Naive thymus-derived CD4-positive, alpha-beta T cell (primary cell): ENCODE results near the gene IRF4. TPM values are rescaled to one million over a fixed set of nuclear protein-coding genes. Genes with fewer than 3 reads are reported as not detected.

Source experiments
- ATAC-seq: fragments of 150-1000 bp; cut with Tn5 transposase; 2 replicates; pipeline ENCODE4 v1.10.0; 2021; ENCODE audit warnings: mild to moderate bottlenecking, moderate library complexity
- CTCF ChIA-PET: fragments of 350-600 bp; sonication (Branson Sonifier 250); formaldehyde crosslinking; loops from one replicate; lab custom pipeline; 2021; ENCODE audit warnings: antibody characterized with exemption; lab: Charles Lee
- POLR2A ChIA-PET: fragments of 350-600 bp; sonication (Branson Sonifier 250); formaldehyde crosslinking; loops from one replicate; lab custom pipeline; 2021; ENCODE audit warnings: antibody characterized with exemption, inconsistent platforms; lab: Charles Lee
- DNase-seq, 9 donors: peaks; one replicate each; pipeline versions ENCODE4 v3.0.0 to v3.0.0-alpha.2; 2020 to 2022; ENCODE audit warnings: mixed read lengths in 1 of 9
- H3K27ac ChIP-seq: one replicate; pipeline ENCODE4 v1.7.0; 2013; ENCODE audit warnings: mild to moderate bottlenecking, low read depth, low read length, moderate library complexity
- H3K27me3 ChIP-seq, 2 donors: one replicate each; pipeline ENCODE4 v1.7.0; 2013; ENCODE audit warnings: low read length in 2 of 2, mild to moderate bottlenecking in 2 of 2, moderate library complexity in 2 of 2; ENCODE audit not compliant: control insufficient read depth in 2 of 2, insufficient read depth in 2 of 2
- H3K36me3 ChIP-seq, 3 experiments: 1 replicate in 2 of 3; 2 replicates in 1 of 3; pipeline ENCODE4 v1.7.0; 2013; ENCODE audit warnings: low read length in 3 of 3, mild to moderate bottlenecking in 3 of 3, moderate library complexity in 1 of 3; ENCODE audit not compliant: insufficient read depth in 3 of 3, control insufficient read depth in 2 of 3
- H3K4me1 ChIP-seq, 2 donors: one replicate each; pipeline ENCODE4 v1.7.0; 2013; ENCODE audit warnings: low read length in 2 of 2, mild to moderate bottlenecking in 2 of 2, moderate library complexity in 1 of 2; ENCODE audit not compliant: control insufficient read depth in 2 of 2, insufficient read depth in 2 of 2
- H3K4me3 ChIP-seq: 2 replicates; pipeline ENCODE4 v1.7.0; 2013; ENCODE audit warnings: mild to moderate bottlenecking, low read length
- H3K9me3 ChIP-seq, 3 experiments: 1 replicate in 2 of 3; 2 replicates in 1 of 3; pipeline ENCODE4 v1.7.0; 2013; ENCODE audit warnings: low read length in 3 of 3; ENCODE audit not compliant: control insufficient read depth in 2 of 3
- H3K27ac Mint-ChIP-seq, 9 donors: one replicate each; pipeline ENCODE4 v1.8.0; 2020 to 2022; ENCODE audit warnings: mixed read lengths in 9 of 9, mild to moderate bottlenecking in 8 of 9, moderate library complexity in 5 of 9, inconsistent platforms in 2 of 9
- H3K27me3 Mint-ChIP-seq, 5 donors: one replicate each; pipeline ENCODE4 v1.8.0; 2021 to 2022; ENCODE audit warnings: mixed read lengths in 5 of 5, mild to moderate bottlenecking in 1 of 5
- H3K36me3 Mint-ChIP-seq, 5 donors: one replicate each; pipeline ENCODE4 v1.8.0; 2020 to 2022; ENCODE audit warnings: mixed read lengths in 5 of 5, mild to moderate bottlenecking in 3 of 5, inconsistent platforms in 1 of 5
- H3K4me1 Mint-ChIP-seq, 7 donors: one replicate each; pipeline ENCODE4 v1.8.0; 2020 to 2022; ENCODE audit warnings: mixed read lengths in 7 of 7, mild to moderate bottlenecking in 3 of 7, inconsistent platforms in 1 of 7
- H3K4me3 Mint-ChIP-seq, 10 donors: one replicate each; pipeline ENCODE4 v1.8.0; 2020 to 2022; ENCODE audit warnings: mild to moderate bottlenecking in 10 of 10, mixed read lengths in 10 of 10, moderate library complexity in 6 of 10, inconsistent platforms in 2 of 10
- H3K9me3 Mint-ChIP-seq, 11 donors: one replicate each; pipeline ENCODE4 v1.8.0; 2020 to 2022; ENCODE audit warnings: mixed read lengths in 11 of 11, mild to moderate bottlenecking in 4 of 11, inconsistent platforms in 1 of 11, moderate library complexity in 1 of 11
- intact Hi-C, 2 donors: fragments of 100-400 bp; cut with micrococcal nuclease; formaldehyde crosslinking; loops; one replicate each; pipeline ENCODE4 v1.15.1; 2023
- polyA plus RNA-seq, 2 donors: library from polyadenylated mRNA; unstranded; fragments of 300-500 nt; fragmentation: Illumina TruSeq; gene quantifications; one replicate each; pipeline ENCODE4 v1.2.3, GENCODE V29; 2021
- total RNA-seq, 6 experiments: library from RNA in 5 of 6; stranded (reverse) in 5 of 6; gene quantifications; 1 replicate in 5 of 6; 2 replicates in 1 of 6; pipeline ENCODE4 v1.2.3 and lab custom pipeline; 2021 to 2026

The IRF4 gene
- total and polyA plus RNA-seq, 7 experiments from 2014 or later = 3.2 to 175 (median 13.0) TPM

GRCh38 chr6:353642-354614, 37.6 kb upstream of the IRF4 start:
- Histone ChIP-seq H3K36me3 (peaks cover 0 to 14% (median 0%) of the 10 kb centered on the region in 3 experiments), H3K4me3 (no peak overlapping the region), H3K27me3 (no peaks in the 10 kb centered on the region), H3K9me3 (no peaks in the 10 kb centered on the region), H3K4me1 (no peaks in the 10 kb centered on the region), H3K27ac (no peak overlapping the region)
- POLR2A ChIA-PET = no interaction called here
- Mint-ChIP-seq H3K4me1 (peaks cover 0 to 15% (median 0%) of the 10 kb centered on the region in 7 donors), H3K9me3 (peaks cover 0 to 3% (median 0%) of the 10 kb centered on the region in 11 donors), H3K27ac (peak overlapping the region in 2 of 9 donors; percentile 4 to 63), H3K36me3 (peaks cover 3 to 34% (median 12%) of the 10 kb centered on the region in 5 donors), H3K4me3 (no peak overlapping the region), H3K27me3 (no peaks in the 10 kb centered on the region)
- CTCF ChIA-PET = no interaction called here
- no peak for DNase-seq
- no peak for ATAC-seq
- intact Hi-C loops = no loop called here

- ChIA-PET CTCF (no interaction called here), POLR2A (no interaction called here)
- no peak for ATAC-seq
- Mint-ChIP-seq H3K36me3 (peaks cover 0 to 28% (median 8%) of the 10 kb centered on the region in 5 donors), H3K9me3 (peaks cover 0 to 3% (median 0%) of the 10 kb centered on the region in 11 donors), H3K27me3 (no peaks in the 10 kb centered on the region), H3K4me3 (no peak overlapping the region), H3K27ac (peak overlapping the region in 1 of 9 donors; percentile 4), H3K4me1 (peaks cover 0 to 17% (median 0%) of the 10 kb centered on the region in 7 donors)
- Histone ChIP-seq H3K27ac (no peak overlapping the region), H3K4me1 (no peaks in the 10 kb centered on the region), H3K9me3 (no peaks in the 10 kb centered on the region), H3K4me3 (no peak overlapping the region), H3K36me3 (peaks cover 0 to 6% (median 0%) of the 10 kb centered on the region in 3 experiments), H3K27me3 (no peaks in the 10 kb centered on the region)
- intact Hi-C loops = no loop called here
- no peak for DNase-seq
Measured at GRCh38 chr6:354631-355280, 36.8 kb upstream of the IRF4 start.

GRCh38 chr6:355373-356208, 36.0 kb upstream of the IRF4 start:
- H3K27ac Mint-ChIP-seq = no peak overlapping the region
- Histone ChIP-seq H3K4me1 (no peaks in the 10 kb centered on the region), H3K4me3 (no peak overlapping the region), H3K9me3 (no peaks in the 10 kb centered on the region), H3K27ac (no peak overlapping the region), H3K27me3 (no peaks in the 10 kb centered on the region), H3K36me3 (no peaks in the 10 kb centered on the region)
- peaks cover 0 to 19% (median 6%) of the 10 kb centered on the region in 5 donors for H3K36me3 Mint-ChIP-seq
- no peaks in the 10 kb centered on the region for H3K27me3 Mint-ChIP-seq
- H3K9me3 Mint-ChIP-seq = peaks cover 0 to 3% (median 0%) of the 10 kb centered on the region in 11 donors
- ChIA-PET POLR2A (no interaction called here), CTCF (interaction anchor here (0.7 kb wide), 1 partner anchor 49 kb away, joined by 4 read pairs; no protein-coding TSS in a partner anchor)
- H3K4me1 Mint-ChIP-seq = peaks cover 0 to 17% (median 0%) of the 10 kb centered on the region in 7 donors
- ATAC-seq (no peak), DNase-seq (no peak)
- intact Hi-C loops = no loop called here
- H3K4me3 Mint-ChIP-seq = no peak overlapping the region

- H3K4me1 ChIP-seq = no peaks in the 10 kb centered on the region
- ATAC-seq (no peak), DNase-seq (no peak)
- H3K36me3 ChIP-seq = no peaks in the 10 kb centered on the region
- H3K9me3 ChIP-seq = no peaks in the 10 kb centered on the region
- peaks cover 0 to 17% (median 0%) of the 10 kb centered on the region in 7 donors for H3K4me1 Mint-ChIP-seq
- H3K27ac Mint-ChIP-seq = no peak overlapping the region
- no peaks in the 10 kb centered on the region for H3K27me3 ChIP-seq
- no peak overlapping the region for H3K27ac ChIP-seq
- H3K27me3 Mint-ChIP-seq = no peaks in the 10 kb centered on the region
- peaks cover 0 to 5% (median 0%) of the 10 kb centered on the region in 11 donors for H3K9me3 Mint-ChIP-seq
- H3K4me3 ChIP-seq = no peak overlapping the region
- H3K36me3 Mint-ChIP-seq = peaks cover 0 to 7% (median 0%) of the 10 kb centered on the region in 5 donors
- ChIA-PET CTCF (no interaction called here), POLR2A (no interaction called here)
- intact Hi-C loops = no loop called here
- no peak overlapping the region for H3K4me3 Mint-ChIP-seq
Measured at GRCh38 chr6:356828-357251, 34.7 kb upstream of the IRF4 start.

- no peak for ATAC-seq
- no peak overlapping the region for H3K27ac Mint-ChIP-seq
Measured at GRCh38 chr6:357261-357790, 34.2 kb upstream of the IRF4 start.

GRCh38 chr6:357791-358341, 33.7 kb upstream of the IRF4 start:
- Histone ChIP-seq H3K4me1 (no peaks in the 10 kb centered on the region), H3K27ac (no peak overlapping the region), H3K4me3 (no peak overlapping the region), H3K27me3 (no peaks in the 10 kb centered on the region), H3K9me3 (no peaks in the 10 kb centered on the region), H3K36me3 (no peaks in the 10 kb centered on the region)
- peaks cover 0 to 9% (median 3%) of the 10 kb centered on the region in 11 donors for H3K9me3 Mint-ChIP-seq
- no peak for DNase-seq
- peaks cover 0 to 4% (median 0%) of the 10 kb centered on the region in 5 donors for H3K36me3 Mint-ChIP-seq
- H3K27me3 Mint-ChIP-seq = no peaks in the 10 kb centered on the region
- CTCF ChIA-PET = no interaction called here
- intact Hi-C loops = no loop called here
- H3K4me1 Mint-ChIP-seq = peaks cover 0 to 17% (median 0%) of the 10 kb centered on the region in 7 donors
- H3K27ac Mint-ChIP-seq = peak overlapping the region in 1 of 9 donors; percentile 22
- H3K4me3 Mint-ChIP-seq = no peak overlapping the region
- POLR2A ChIA-PET = no interaction called here
- no peak for ATAC-seq

More at GRCh38 chr6:357261-357790, 34.2 kb upstream of the IRF4 start:
- H3K27me3 Mint-ChIP-seq = no peaks in the 10 kb centered on the region
- no peaks in the 10 kb centered on the region for H3K36me3 ChIP-seq
- peaks cover 0 to 5% (median 0%) of the 10 kb centered on the region in 11 donors for H3K9me3 Mint-ChIP-seq
- H3K4me1 ChIP-seq = no peaks in the 10 kb centered on the region
- no peak overlapping the region for H3K4me3 ChIP-seq
- H3K36me3 Mint-ChIP-seq = peaks cover 0 to 7% (median 0%) of the 10 kb centered on the region in 5 donors
- H3K9me3 ChIP-seq = no peaks in the 10 kb centered on the region
- no peak overlapping the region for H3K4me3 Mint-ChIP-seq
- H3K27ac ChIP-seq = no peak overlapping the region
- intact Hi-C loops = no loop called here
- ChIA-PET POLR2A (no interaction called here), CTCF (no interaction called here)
- DNase-seq = no peak
- peaks cover 0 to 17% (median 0%) of the 10 kb centered on the region in 7 donors for H3K4me1 Mint-ChIP-seq
- H3K27me3 ChIP-seq = no peaks in the 10 kb centered on the region
